Peyer's patch (tissue), 4 donors: ENCODE measurements around the gene TSPAN9. TPM values are rescaled to one million over a fixed set of nuclear protein-coding genes. Genes with fewer than 3 reads are reported as not detected.

Experiments
- DNase-seq, 3 donors: peaks; one replicate each; pipeline ENCODE4 v3.0.0-alpha.2; 2017 to 2019
- H3K27ac ChIP-seq, 4 donors: fragments of 200-600 bp; sonication (generic); one replicate each; pipeline ENCODE4 v1.5.1; 2016 to 2019
- H3K27me3 ChIP-seq, 2 donors: fragments of 200-600 bp; sonication (generic); one replicate each; pipeline ENCODE4 v1.5.1; 2019
- H3K36me3 ChIP-seq, 3 donors: fragments of 200-600 bp; sonication (generic); one replicate each; pipeline ENCODE4 v1.5.1; 2016 to 2019
- H3K4me1 ChIP-seq, 4 donors: fragments of 200-600 bp; sonication (generic); one replicate each; pipeline ENCODE4 v1.5.1; 2016 to 2019
- H3K4me3 ChIP-seq, 4 donors: fragments of 200-600 bp; sonication (generic); 1 replicate in 3 of 4; 2 replicates in 1 of 4; pipeline ENCODE4 v1.5.1; 2016 to 2019; ENCODE audit warnings: mild to moderate bottlenecking in 1 of 4
- H3K9me3 ChIP-seq, 4 donors: fragments of 200-600 bp; sonication (generic); one replicate each; pipeline ENCODE4 v1.5.1; 2016 to 2019; ENCODE audit warnings: mild to moderate bottlenecking in 1 of 4
- CTCF ChIP-seq, 6 experiments: fragments of 450-650 bp in 4 of 6; fragments of 200-600 bp in 2 of 6; sonication (generic) in 1 of 6; IDR thresholded peaks; one replicate each; pipeline ENCODE4 v1.5.1; 2017 to 2019; ENCODE audit warnings: antibody characterized with exemption in 6 of 6, mild to moderate bottlenecking in 3 of 6, moderate library complexity in 1 of 6
- POLR2A ChIP-seq, 2 donors: fragments of 450-650 bp; IDR thresholded peaks; one replicate each; pipeline ENCODE4 v1.5.1; 2017; ENCODE audit warnings: antibody characterized with exemption in 2 of 2, mild to moderate bottlenecking in 2 of 2, moderate library complexity in 2 of 2
- total RNA-seq, 4 donors: library from RNA; depleted of rRNA; stranded (reverse); fragments of >200 nt; gene quantifications; one replicate each; pipeline ENCODE4 v1.1.0, GENCODE V29; 2016

The TSPAN9 gene
- total RNA-seq, 4 donors from 2014 or later: 7.5 to 23.9 (median 11.8) TPM

- H3K4me1 ChIP-seq: no peaks in the 10 kb centered on the region
- H3K27ac ChIP-seq: no peak overlapping the region
Observed at GRCh38 chr12:3321881-3322280, 244.7 kb downstream of the TSPAN9 start.

GRCh38 chr12:3323002-3323685 lies 246.0 kb downstream of the TSPAN9 start:
- no peak overlapping the region for H3K4me3 ChIP-seq
- H3K27me3 ChIP-seq: no peaks in the 10 kb centered on the region
- TF ChIP-seq CTCF (IDR thresholded peaks at IDR 0.05): no peak
- TF ChIP-seq POLR2A (IDR thresholded peaks at IDR 0.05): no peak
- no peaks in the 10 kb centered on the region for H3K4me1 ChIP-seq
- no peak for DNase-seq
- no peaks in the 10 kb centered on the region for H3K9me3 ChIP-seq
- no peaks in the 10 kb centered on the region for H3K36me3 ChIP-seq
- H3K27ac ChIP-seq: no peak overlapping the region

More at GRCh38 chr12:3321881-3322280, 244.7 kb downstream of the TSPAN9 start:
- Histone ChIP-seq H3K36me3 (no peaks in the 10 kb centered on the region), H3K27me3 (no peaks in the 10 kb centered on the region), H3K9me3 (no peaks in the 10 kb centered on the region), H3K4me3 (no peak overlapping the region)
- TF ChIP-seq POLR2A (IDR thresholded peaks at IDR 0.05) (no peak), CTCF (IDR thresholded peaks at IDR 0.05) (no peak)
- no peak for DNase-seq

- no peaks in the 10 kb centered on the region for H3K27me3 ChIP-seq
- DNase-seq: no peak
- H3K4me3 ChIP-seq: no peak overlapping the region
- no peaks in the 10 kb centered on the region for H3K9me3 ChIP-seq
- no peak overlapping the region for H3K27ac ChIP-seq
- no peaks in the 10 kb centered on the region for H3K36me3 ChIP-seq
- H3K4me1 ChIP-seq: no peaks in the 10 kb centered on the region
- no peak for TF ChIP-seq POLR2A (IDR thresholded peaks at IDR 0.05)
- no peak for TF ChIP-seq CTCF (IDR thresholded peaks at IDR 0.05)
Observed at GRCh38 chr12:3325736-3326135, 248.6 kb downstream of the TSPAN9 start.

GRCh38 chr12:3326156-3326849 lies 249.1 kb downstream of the TSPAN9 start:
- Histone ChIP-seq H3K36me3 (no peaks in the 10 kb centered on the region), H3K27ac (no peak overlapping the region), H3K4me3 (no peak overlapping the region), H3K9me3 (no peaks in the 10 kb centered on the region), H3K27me3 (no peaks in the 10 kb centered on the region), H3K4me1 (no peaks in the 10 kb centered on the region)
- DNase-seq: no peak
- no peak for TF ChIP-seq POLR2A (IDR thresholded peaks at IDR 0.05)
- TF ChIP-seq CTCF (IDR thresholded peaks at IDR 0.05): no peak

GRCh38 chr12:3326850-3327780 lies 249.9 kb downstream of the TSPAN9 start:
- no peak overlapping the region for H3K27ac ChIP-seq
- no peak overlapping the region for H3K4me3 ChIP-seq
- no peaks in the 10 kb centered on the region for H3K9me3 ChIP-seq
- no peaks in the 10 kb centered on the region for H3K27me3 ChIP-seq
- DNase-seq: no peak
- H3K36me3 ChIP-seq: no peaks in the 10 kb centered on the region
- TF ChIP-seq CTCF (IDR thresholded peaks at IDR 0.05) (no peak), POLR2A (IDR thresholded peaks at IDR 0.05) (no peak)
- no peaks in the 10 kb centered on the region for H3K4me1 ChIP-seq
